Heart left ventricle (tissue), 16 donors: ENCODE results near the gene SELENON. TPM values are rescaled to one million over a fixed set of nuclear protein-coding genes. Genes with fewer than 3 reads are reported as not detected.

Experiments
- ATAC-seq, 4 donors: fragments of 200-7000 bp; cut with Tn5 transposase; one replicate each; pipeline ENCODE4 v1.9.1; 2020 to 2022; ENCODE audit warnings: moderate library complexity in 4 of 4, mild to moderate bottlenecking in 3 of 4, moderate number of reproducible peaks in 1 of 4
- DNase-seq, 5 donors: peaks; one replicate each; pipeline ENCODE4 v3.0.0-alpha.2; 2020
- H3K27ac ChIP-seq, 12 donors: fragments of 200-600 bp; sonication (generic) in 4 of 12; one replicate each; pipeline versions ENCODE4 v1.5.0 to v1.8.0; 2016 to 2022; ENCODE audit warnings: mild to moderate bottlenecking in 2 of 12
- H3K27me3 ChIP-seq, 9 donors: fragments of 200-600 bp; sonication (generic) in 2 of 9; one replicate each; pipeline versions ENCODE4 v1.5.1 to v1.8.0; 2016 to 2022; ENCODE audit warnings: mild to moderate bottlenecking in 3 of 9
- H3K36me3 ChIP-seq, 9 donors: fragments of 200-600 bp; sonication (generic) in 2 of 9; one replicate each; pipeline versions ENCODE4 v1.5.0 to v1.8.0; 2018 to 2022; ENCODE audit warnings: mild to moderate bottlenecking in 2 of 9
- H3K4me1 ChIP-seq, 12 donors: fragments of 200-600 bp; sonication (generic) in 4 of 12; one replicate each; pipeline versions ENCODE4 v1.5.0 to v1.8.0; 2016 to 2022; ENCODE audit warnings: mild to moderate bottlenecking in 3 of 12
- H3K4me3 ChIP-seq, 12 donors: fragments of 200-600 bp; sonication (generic) in 4 of 12; one replicate each; pipeline versions ENCODE4 v1.5.0 to v1.8.0; 2017 to 2022; ENCODE audit warnings: mild to moderate bottlenecking in 9 of 12, moderate library complexity in 4 of 12
- H3K9me3 ChIP-seq, 12 donors: fragments of 200-600 bp; sonication (generic) in 4 of 12; one replicate each; pipeline versions ENCODE4 v1.5.0 to v1.8.0; 2016 to 2022; ENCODE audit warnings: mild to moderate bottlenecking in 1 of 12
- POLR2A ChIP-seq, 2 donors: fragments of 450-650 bp; IDR thresholded peaks; one replicate each; pipeline ENCODE4 v1.6.1; 2017; ENCODE audit warnings: antibody characterized with exemption in 2 of 2, mild to moderate bottlenecking in 2 of 2, moderate library complexity in 2 of 2
- WGBS, 4 donors: extraction: QIAGEN DNeasy Blood & Tissue Kit in 2 of 4; methylation state at CpG; one replicate each; pipeline versions ENCODE4 v1.1.5 to v1.1.7; 2013 to 2018; 5-methylcytosine and 5-hydroxymethylcytosine counted together
- intact Hi-C, 10 donors: fragments of 100-400 bp; cut with DNase I; formaldehyde crosslinking; loops; one replicate each; pipeline versions ENCODE4 v1.11.1 to v1.14.2; 2022
- polyA plus RNA-seq, 2 donors: library from polyadenylated mRNA; stranded (reverse); fragments of 200-250 nt; gene quantifications; one replicate each; pipeline ENCODE4 v1.2.3, GENCODE V29; 2013
- total RNA-seq, 9 donors: library from RNA; depleted of rRNA in 2 of 9; stranded (reverse); fragments of >200 nt in 2 of 9; fragmentation: NEBNext Ultra II Directional in 3 of 9; extraction: Animal tissue kit (Norgen Biotek cat#: 25700) in 3 of 9; gene quantifications; one replicate each; pipeline versions ENCODE4 v1.1.0 to v1.2.4, GENCODE V29; 2016 to 2023
- TF ChIP-seq, protein P1 (sequence below), 12 donors: fragments of 200-600 bp; sonication (generic) in 4 of 12; IDR thresholded peaks; one replicate each; pipeline versions ENCODE4 v1.5.0 to v1.8.0; 2018 to 2022; ENCODE audit warnings: antibody characterized with exemption in 12 of 12, mild to moderate bottlenecking in 5 of 12
- donor health status: ischemic (EF 13 %, LVEDD 7.1; RV severe dilation, severe dysfunction).
- donor health status: healthy with polysubstance abuse.
- donor health status: DM: no; HTN: yes; CAD: no.
- donor health status: DM: no; HTN: no; CAD: no.
- donor health status: ischemic (EF 25% LVEDD 6.9; RV normal size, moderate dysfunction).
- donor health status: ischemic (EF 25% LVEDD 5.7; RV mildly dilated, moderate dysfunction).
- donor health status: healthy.
- donor health status: DM: yes; HTN: yes; CAD: no.
- donor health status: ischemic (EF 35%, LVEDD 5.7; RV mildly dilated, moderate dysfunction).
- donor health status: nonischemic (EF 11% LVEDD 7.7; RV severe dilation, severe dysfunction).
- donor health status: DM: yes; HTN: yes; CAD: no.
- donor health status: PGD.
- donor health status: ischemic (EF 29% LVEDD 5.4; RV normal size, mild dysfunction).
- donor health status: nonischemic (EF 23%, LVEDD 6.1; RV moderate dilation, normal function).

SELENON gene
- total and polyA plus RNA-seq, 11 donors: 28.9 to 92.3 (median 48.5) TPM

DNA sequence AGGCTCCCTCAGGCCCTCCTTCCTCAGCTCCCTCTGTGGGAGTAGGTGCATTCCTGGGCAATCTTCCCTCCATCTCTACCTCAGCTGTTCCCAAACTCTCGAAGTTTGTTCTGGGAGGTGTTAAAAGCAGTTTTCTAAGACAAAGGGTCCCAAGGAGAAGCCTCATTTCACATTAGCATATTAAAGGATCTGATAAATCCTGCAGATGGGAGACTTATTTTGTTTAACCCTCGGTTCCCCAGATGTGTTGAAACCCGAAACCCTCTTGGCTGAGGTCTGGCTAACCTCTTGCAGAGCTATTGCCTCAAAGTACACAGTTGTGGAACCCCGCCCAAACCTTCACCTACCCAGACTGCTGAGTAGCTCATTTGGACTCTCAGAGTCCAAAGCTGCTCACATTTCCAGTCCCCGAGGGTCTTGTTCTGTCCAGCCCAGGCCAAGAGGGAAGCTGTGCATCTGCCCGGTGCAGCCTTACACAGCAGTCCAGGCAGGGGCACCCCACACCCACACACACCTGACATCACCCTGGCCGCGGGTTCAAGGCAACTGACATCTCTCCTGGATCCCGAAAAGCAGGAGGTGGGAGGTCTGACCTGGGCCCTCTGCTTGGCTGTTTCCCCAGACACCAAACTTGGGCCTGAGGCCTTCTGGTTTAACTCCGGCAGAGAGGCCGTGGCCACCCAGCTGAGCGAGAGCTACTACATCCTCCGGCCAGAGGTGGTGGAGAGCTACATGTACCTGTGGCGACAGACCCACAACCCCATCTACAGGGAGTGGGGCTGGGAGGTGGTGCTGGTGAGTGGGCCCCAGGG lies 19.5 kb upstream of the SELENON start:
- no peak for ATAC-seq
- intact Hi-C loops: no loop called here
- TF ChIP-seq POLR2A (IDR thresholded peaks at IDR 0.05): no peak
- TF ChIP-seq, protein P1, sequence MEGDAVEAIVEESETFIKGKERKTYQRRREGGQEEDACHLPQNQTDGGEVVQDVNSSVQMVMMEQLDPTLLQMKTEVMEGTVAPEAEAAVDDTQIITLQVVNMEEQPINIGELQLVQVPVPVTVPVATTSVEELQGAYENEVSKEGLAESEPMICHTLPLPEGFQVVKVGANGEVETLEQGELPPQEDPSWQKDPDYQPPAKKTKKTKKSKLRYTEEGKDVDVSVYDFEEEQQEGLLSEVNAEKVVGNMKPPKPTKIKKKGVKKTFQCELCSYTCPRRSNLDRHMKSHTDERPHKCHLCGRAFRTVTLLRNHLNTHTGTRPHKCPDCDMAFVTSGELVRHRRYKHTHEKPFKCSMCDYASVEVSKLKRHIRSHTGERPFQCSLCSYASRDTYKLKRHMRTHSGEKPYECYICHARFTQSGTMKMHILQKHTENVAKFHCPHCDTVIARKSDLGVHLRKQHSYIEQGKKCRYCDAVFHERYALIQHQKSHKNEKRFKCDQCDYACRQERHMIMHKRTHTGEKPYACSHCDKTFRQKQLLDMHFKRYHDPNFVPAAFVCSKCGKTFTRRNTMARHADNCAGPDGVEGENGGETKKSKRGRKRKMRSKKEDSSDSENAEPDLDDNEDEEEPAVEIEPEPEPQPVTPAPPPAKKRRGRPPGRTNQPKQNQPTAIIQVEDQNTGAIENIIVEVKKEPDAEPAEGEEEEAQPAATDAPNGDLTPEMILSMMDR (IDR thresholded peaks at IDR 0.05): no peak
- peaks cover 0 to 20% (median 8%) of the 10 kb centered on the region in 12 donors for H3K4me1 ChIP-seq
- no peak for DNase-seq
- WGBS, 4 donors: 88 to 91% (median 90%) methylated on average over 12 to 14 of the region's 14 CpGs
- no peaks in the 10 kb centered on the region for H3K27me3 ChIP-seq
- no peak overlapping the region for H3K4me3 ChIP-seq
- no peak overlapping the region for H3K27ac ChIP-seq
- no peaks in the 10 kb centered on the region for H3K9me3 ChIP-seq
- H3K36me3 ChIP-seq: peaks cover 0 to 25% (median 8%) of the 10 kb centered on the region in 9 donors

GRCh38 chr1:25781130-25781433 lies 18.9 kb upstream of the SELENON start:
- no peak for TF ChIP-seq POLR2A (IDR thresholded peaks at IDR 0.05)
- TF ChIP-seq, protein P1 (IDR thresholded peaks at IDR 0.05): no peak
- WGBS, 4 donors: 75 to 90% (median 81%) methylated on average over 2 to 3 of the region's 3 CpGs

DNA sequence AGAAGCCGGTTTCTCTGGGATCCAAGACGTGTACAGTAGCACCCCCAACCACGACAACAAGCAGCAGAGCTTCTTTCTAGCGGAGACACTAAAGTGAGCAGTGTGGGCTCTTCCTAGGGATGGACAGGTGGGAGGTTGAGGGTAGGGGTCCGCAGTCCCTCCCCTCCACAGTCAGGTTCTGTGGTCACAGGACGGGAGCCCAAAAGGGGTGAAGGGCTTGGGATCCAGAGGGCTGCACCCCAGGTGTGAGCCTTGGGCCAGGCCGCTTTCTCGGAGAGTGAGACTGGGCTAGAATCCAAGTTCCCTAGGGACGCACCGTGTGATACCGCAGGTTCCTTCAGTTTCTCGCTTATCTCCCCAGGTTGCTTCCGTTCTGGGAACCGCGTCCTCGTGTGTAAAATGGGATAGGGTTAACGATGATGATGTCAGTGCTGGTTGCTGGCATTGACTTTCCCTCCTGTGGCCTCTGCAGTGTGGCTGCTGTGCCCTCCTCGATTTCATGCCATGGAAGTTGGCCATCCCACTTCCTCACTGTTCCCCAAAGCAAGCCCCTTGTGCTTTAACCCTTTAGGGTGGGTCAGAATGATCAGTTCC lies 17.3 kb upstream of the SELENON start:
- WGBS, 4 donors: 60 to 72% (median 67%) methylated on average over 18 of the region's 18 CpGs
- no peaks in the 10 kb centered on the region for H3K27me3 ChIP-seq
- TF ChIP-seq, protein P1 (IDR thresholded peaks at IDR 0.05): no peak
- no peak for TF ChIP-seq POLR2A (IDR thresholded peaks at IDR 0.05)
- H3K4me1 ChIP-seq: peaks cover 0 to 28% (median 13%) of the 10 kb centered on the region in 12 donors
- peaks cover 0 to 17% (median 6%) of the 10 kb centered on the region in 9 donors for H3K36me3 ChIP-seq
- H3K4me3 ChIP-seq: no peak overlapping the region
- no peak overlapping the region for H3K27ac ChIP-seq
- DNase-seq (no peak), ATAC-seq (no peak)
- intact Hi-C loops: no loop called here
- H3K9me3 ChIP-seq: no peaks in the 10 kb centered on the region

More at GRCh38 chr1:25781130-25781433, 18.9 kb upstream of the SELENON start:
- Histone ChIP-seq H3K4me3 (no peak overlapping the region), H3K36me3 (peaks cover 0 to 24% (median 8%) of the 10 kb centered on the region in 9 donors), H3K27me3 (no peaks in the 10 kb centered on the region), H3K4me1 (peaks cover 0 to 21% (median 9%) of the 10 kb centered on the region in 12 donors), H3K9me3 (no peaks in the 10 kb centered on the region), H3K27ac (no peak overlapping the region)
- intact Hi-C loops: no loop called here
- no peak for ATAC-seq
- DNase-seq: no peak

DNA sequence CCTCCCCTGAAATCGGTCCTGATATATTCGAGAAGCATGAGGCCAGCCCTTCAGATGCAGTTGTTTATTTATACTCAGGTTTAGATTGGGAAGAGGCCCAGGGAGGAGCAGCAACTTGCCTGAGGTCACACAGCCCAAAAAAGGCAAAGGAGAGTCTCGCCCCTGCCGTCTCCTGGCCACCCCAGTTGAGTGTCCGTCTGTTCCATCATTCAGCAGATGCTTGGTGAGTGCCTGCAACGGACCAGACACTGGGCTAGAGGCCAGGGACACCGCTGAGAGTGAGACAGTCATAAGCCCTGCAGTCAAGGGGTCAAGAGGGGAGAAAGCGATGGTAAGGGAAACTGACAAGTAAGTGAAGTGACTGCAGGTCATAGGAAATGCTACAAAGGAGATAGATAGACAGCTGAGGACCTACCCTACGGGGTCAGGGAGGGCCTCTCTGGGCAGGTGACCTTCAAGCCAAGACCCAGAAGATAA lies 15.4 kb upstream of the SELENON start:
- ATAC-seq (peak; percentile 81 to 86 (median 85)), DNase-seq (peak; percentile 64 to 89 (median 82))
- TF ChIP-seq POLR2A (IDR thresholded peaks at IDR 0.05): no peak
- TF ChIP-seq, protein P1 (IDR thresholded peaks at IDR 0.05): no peak
- Histone ChIP-seq H3K27ac (peak overlapping the region in 9 of 12 donors; percentile 21 to 64 (median 31)), H3K4me3 (no peak overlapping the region), H3K27me3 (no peaks in the 10 kb centered on the region), H3K4me1 (peaks cover 0 to 28% (median 13%) of the 10 kb centered on the region in 12 donors), H3K9me3 (no peaks in the 10 kb centered on the region), H3K36me3 (peaks cover 0 to 13% (median 0%) of the 10 kb centered on the region in 9 donors)
- intact Hi-C loops: no loop called here
- WGBS, 4 donors: 39 to 55% (median 47%) methylated on average over 9 of the region's 9 CpGs
